HepG2 (cell line): ENCODE data around the gene TNNI3K. TPM values are rescaled to one million over a fixed set of nuclear protein-coding genes. Genes with fewer than 3 reads are reported as not detected.

ENCODE experiments used
- ATAC-seq: fragments of 200-7000 bp; cut with Tn5 transposase; 3 replicates; pipeline ENCODE4 v1.9.1; 2020; ENCODE audit warnings: mild to moderate bottlenecking, moderate library complexity
- BruUV-seq: library from RNA; stranded (reverse); fragments of 400-500 nt; replicated peaks from 2 replicates; lab custom pipeline; 2021; lab: Mats Ljungman, UMichigan
- CTCF ChIA-PET: fragments of 300-600 bp; formaldehyde crosslinking; extraction: SDS; loops from one replicate; lab custom pipeline; 2021; ENCODE audit warnings: low total read pairs, inconsistent platforms, low intra/inter-chr PET ratio; lab: Yijun Ruan, JAX
- POLR2A ChIA-PET: fragments of 350-600 bp; sonication (Branson Sonifier 250); formaldehyde crosslinking; loops from one replicate; lab custom pipeline; 2020; ENCODE audit warnings: antibody characterized with exemption, inconsistent platforms; lab: Yijun Ruan, JAX
- DNase-seq: peaks from one replicate; pipeline ENCODE4 v3.0.0-alpha.2; 2015; ENCODE audit warnings: low spot score
- FAIRE-seq: peaks from 3 replicates; lab custom pipeline; 2011; peaks lifted over from hg19 to GRCh38; lab: Jason Lieb, UNC
- H2AFZ ChIP-seq: one replicate; pipeline ENCODE4 v1.6.1; 2011; ENCODE audit warnings: low read length, inconsistent platforms
- H3K27ac ChIP-seq: fragments of 300-600 bp; 3 replicates; pipeline ENCODE4 v1.8.0; 2011; ENCODE audit warnings: mixed run types, mild to moderate bottlenecking, mixed read lengths, low read length, inconsistent platforms; ENCODE audit not compliant: insufficient read depth; ENCODE audit errors: extremely low read length
- H3K27me3 ChIP-seq, 2 experiments: fragments of 200-600 bp in 1 of 2; 2 replicates in 1 of 2; 3 replicates in 1 of 2; pipeline versions ENCODE4 v1.6.0 to v1.8.0; 2011; ENCODE audit warnings: low read length in 2 of 2, mild to moderate bottlenecking in 2 of 2, moderate library complexity in 2 of 2, inconsistent platforms in 1 of 2; ENCODE audit not compliant: insufficient read depth in 2 of 2, control insufficient read depth in 1 of 2
- H3K36me3 ChIP-seq, 2 experiments: fragments of 200-600 bp in 1 of 2; replicated peaks in 1 of 2; 2 replicates in 1 of 2; 3 replicates in 1 of 2; pipeline versions ENCODE4 v1.5.1 to v1.8.0; 2011; ENCODE audit warnings: low read length in 2 of 2, inconsistent platforms in 1 of 2; ENCODE audit not compliant: insufficient read depth in 2 of 2, control insufficient read depth in 1 of 2
- H3K4me1 ChIP-seq: 2 replicates; pipeline ENCODE4 v1.5.1; 2012; ENCODE audit warnings: low read length, inconsistent platforms; ENCODE audit not compliant: insufficient read depth
- H3K4me2 ChIP-seq: 2 replicates; pipeline ENCODE4 v1.6.0; 2011; ENCODE audit warnings: low read depth, low read length, inconsistent platforms
- H3K4me3 ChIP-seq, 3 experiments: fragments of 200-600 bp in 1 of 3; sonication (generic), shearing (Covaris generic) in 1 of 3; replicated peaks in 1 of 3; 2 replicates each; pipeline ENCODE4 v1.5.1; 2011 to 2016; ENCODE audit warnings: low read length in 3 of 3, inconsistent platforms in 2 of 3, low read depth in 2 of 3, mild to moderate bottlenecking in 2 of 3, control low read depth in 1 of 3, mixed read lengths in 1 of 3; ENCODE audit not compliant: insufficient read depth in 1 of 3
- H3K79me2 ChIP-seq: one replicate; pipeline ENCODE4 v1.6.1; 2011; ENCODE audit warnings: low read length, inconsistent platforms; ENCODE audit not compliant: insufficient read depth
- H3K9ac ChIP-seq: 2 replicates; pipeline ENCODE4 v1.6.0; 2011; ENCODE audit warnings: mild to moderate bottlenecking, low read depth, low read length, inconsistent platforms; ENCODE audit not compliant: insufficient read depth
- H3K9me3 ChIP-seq: 2 replicates; pipeline ENCODE4 v1.5.1; 2012; ENCODE audit warnings: mild to moderate bottlenecking, low read length
- H4K20me1 ChIP-seq: 2 replicates; pipeline ENCODE4 v1.6.0; 2011; ENCODE audit warnings: inconsistent platforms, mild to moderate bottlenecking, low read length, moderate library complexity; ENCODE audit not compliant: insufficient read depth
- FUBP1 ChIP-seq: sonication (generic); formaldehyde crosslinking; IDR thresholded peaks from 2 replicates; pipeline ENCODE4 v1.5.1; 2020; ENCODE audit warnings: missing genetic modification reagents, mild to moderate bottlenecking, borderline replicate concordance
- MEF2D ChIP-seq: sonication (generic); formaldehyde crosslinking; IDR thresholded peaks from 2 replicates; pipeline ENCODE4 v1.5.1; 2020; ENCODE audit warnings: mild to moderate bottlenecking, missing genetic modification reagents
- SAFB2 ChIP-seq: sonication (generic); formaldehyde crosslinking; IDR thresholded peaks from 2 replicates; pipeline ENCODE4 v1.5.1; 2020; ENCODE audit warnings: missing genetic modification reagents, low read depth, mild to moderate bottlenecking, borderline replicate concordance
- WGBS: methylation state at CpG from one replicate; pipeline ENCODE4 v1.1.6; 2017; ENCODE audit warnings: low lambda C conversion rate; 5-methylcytosine and 5-hydroxymethylcytosine counted together
- in situ Hi-C: cut with HindIII; loops from 2 replicates; pipeline ENCODE4 v1.10.0; 2017; ENCODE audit warnings: low pct_unique_long_range_greater_than_20kb; ENCODE audit not compliant: extremely low pct_ligation_motif_present
- intact Hi-C: fragments of 100-400 bp; cut with micrococcal nuclease; formaldehyde crosslinking; loops from one replicate; pipeline ENCODE4 v1.10.0; 2022; ENCODE audit not compliant: unreplicated experiment
- polyA plus RNA-seq, 8 experiments: library from polyadenylated mRNA; depleted of rRNA in 3 of 8; stranded (reverse) in 7 of 8; unstranded in 1 of 8; fragments of >200 nt; fragmentation: Illumina TruSeq in 4 of 8; extraction: Trizol in 4 of 8; gene quantifications; 2 replicates each; pipeline versions ENCODE4 v1.2.1 to v1.2.3, GENCODE V29; 2011 to 2016; ENCODE audit warnings: low read depth in 4 of 8, missing spikeins in 1 of 8, mixed read lengths in 1 of 8; ENCODE audit not compliant: insufficient read depth in 1 of 8
- total RNA-seq, 5 experiments: library from RNA; depleted of rRNA; stranded (reverse); fragments of >200 nt; fragmentation: Illumina TruSeq; extraction: Trizol; gene quantifications; 2 replicates each; pipeline ENCODE4 v1.2.3, GENCODE V29; 2016; ENCODE audit warnings: low read depth in 1 of 5

Gene TNNI3K
- total and polyA plus RNA-seq, 2 of the 13 experiments (the other 11 are each of a cell fraction or from before 2014, with no cell fraction given) = 1.1 TPM; not detected in 1

GRCh38 chr1:74195339-74195738 is 39.8 kb upstream of the TNNI3K start (continued):
- no peak for TF ChIP-seq FUBP1 (CRISPR knock-in tag)
- TF ChIP-seq, all 625 proteins: peak for 0

GRCh38 chr1:74197255-74197654 is 37.9 kb upstream of the TNNI3K start:
- H3K9me3 ChIP-seq = no peaks in the 10 kb centered on the region
- H3K4me2 ChIP-seq = peak overlapping the region; percentile 75
- TF ChIP-seq SAFB2 (CRISPR knock-in tag) (no peak), MEF2D (CRISPR knock-in tag) (no peak)
- H3K9ac ChIP-seq = peak overlapping the region; percentile 83
- ATAC-seq (no peak), DNase-seq (no peak), FAIRE-seq (no peak)
- H2AFZ ChIP-seq = peak overlapping the region; percentile 95
- no peaks in the 10 kb centered on the region; a peak in 1 of 5 replicates for H3K36me3 ChIP-seq
- POLR2A ChIA-PET = interaction anchor here (1.4 kb wide), 1 partner anchor 17 kb away, joined by 3 read pairs; no protein-coding TSS in a partner anchor
- peak overlapping the region; percentile 55 to 85 (median 81) for H3K4me3 ChIP-seq
- peaks cover 15% of the 10 kb centered on the region for H3K4me1 ChIP-seq
- no TSS peak for BruUV-seq
- CTCF ChIA-PET = no interaction called here
- peak overlapping the region; percentile 73 for H3K27ac ChIP-seq
- no peaks in the 10 kb centered on the region for H3K79me2 ChIP-seq
- intact Hi-C loops = loop anchor here (5.0 kb wide), 1 partner anchor 535 kb away; the partner anchor contains the start of genes CRYZ and TYW3
- WGBS = 60% methylated on average over 5 of the region's 5 CpGs
- H3K27me3 ChIP-seq = no peaks in the 10 kb centered on the region
- in situ Hi-C loops = no loop called here
- no peaks in the 10 kb centered on the region for H4K20me1 ChIP-seq
